Adrenal gland (tissue), 12 donors: Measurements from ENCODE around the gene RAP1GAP2. TPM values are rescaled to one million over a fixed set of nuclear protein-coding genes. Genes with fewer than 3 reads are reported as not detected.

Experiments
- DNase-seq, 7 donors: peaks; one replicate each; pipeline ENCODE4 v3.0.0-alpha.2; 2019 to 2020
- H3K27ac ChIP-seq, 5 donors: fragments of 200-600 bp; sonication (generic) in 4 of 5; 1 replicate in 3 of 5; 2 replicates in 2 of 5; pipeline versions ENCODE4 v1.5.1 to v1.8.0; 2016 to 2020; ENCODE audit warnings: mild to moderate bottlenecking in 1 of 5
- H3K27me3 ChIP-seq: fragments of 200-600 bp; 2 replicates; pipeline ENCODE4 v1.8.0; 2021
- H3K36me3 ChIP-seq, 2 donors: fragments of 200-600 bp; replicated peaks in 1 of 2; 1 replicate in 1 of 2; 2 replicates in 1 of 2; pipeline versions ENCODE4 v1.5.1 to v1.8.0; 2018 to 2022
- H3K4me1 ChIP-seq, 2 donors: fragments of 200-600 bp; replicated peaks in 1 of 2; 1 replicate in 1 of 2; 2 replicates in 1 of 2; pipeline versions ENCODE4 v1.5.1 to v1.8.0; 2018 to 2021
- H3K4me3 ChIP-seq, 4 donors: fragments of 200-600 bp; sonication (generic) in 3 of 4; one replicate each; pipeline ENCODE4 v1.5.1; 2016 to 2018
- H3K9me3 ChIP-seq, 3 donors: fragments of 200-600 bp; sonication (generic) in 1 of 3; replicated peaks in 1 of 3; 1 replicate in 2 of 3; 2 replicates in 1 of 3; pipeline versions ENCODE4 v1.5.1 to v1.8.0; 2016 to 2021
- POLR2A ChIP-seq, 2 donors: fragments of 450-650 bp; IDR thresholded peaks; one replicate each; pipeline ENCODE4 v1.6.1; 2017; ENCODE audit warnings: antibody characterized with exemption in 2 of 2, mild to moderate bottlenecking in 2 of 2, moderate library complexity in 1 of 2
- WGBS, 4 donors: extraction: QIAGEN DNeasy Blood & Tissue Kit in 2 of 4; methylation state at CpG; one replicate each; pipeline versions ENCODE4 v1.1.5 to v1.1.7; 2013 to 2017; 5-methylcytosine and 5-hydroxymethylcytosine counted together
- intact Hi-C, 2 donors: fragments of 100-400 bp; cut with DNase I; formaldehyde crosslinking; loops; one replicate each; pipeline versions ENCODE4 v1.14.1 to v1.15.0; 2022 to 2023
- polyA plus RNA-seq, 3 donors: library from polyadenylated mRNA; stranded (reverse); fragments of 200-250 nt in 2 of 3; fragments of 350-450 nt in 1 of 3; fragmentation: Illumina TruSeq in 1 of 3; extraction: RNeasy Lipid Tissue Mini Kit (QIAGEN cat#74804) in 1 of 3; gene quantifications; one replicate each; pipeline ENCODE4 v1.2.3, GENCODE V29; 2013 to 2014
- total RNA-seq, 9 donors: library from RNA; depleted of rRNA in 4 of 9; stranded (reverse); fragments of >200 nt in 4 of 9; fragments of 120-200 nt in 1 of 9; fragmentation: NEBNext Ultra II Directional in 1 of 9; extraction: Animal tissue kit (Norgen Biotek cat#: 25700) in 1 of 9; gene quantifications; one replicate each; pipeline versions ENCODE4 v1.1.0 to v1.2.4, GENCODE V29; 2013 to 2023
- TF ChIP-seq, protein P1 (sequence below), 6 experiments: fragments of 450-650 bp in 4 of 6; fragments of 200-600 bp in 2 of 6; sonication (generic) in 1 of 6; IDR thresholded peaks; 1 replicate in 5 of 6; 2 replicates in 1 of 6; pipeline versions ENCODE4 v1.5.1 to v1.8.0; 2016 to 2021; ENCODE audit warnings: antibody characterized with exemption in 6 of 6, mild to moderate bottlenecking in 2 of 6, moderate library complexity in 1 of 6
- donor health status: healthy with polysubstance abuse.
- donor health status: Bipolar disorder and iron deficiency.
- donor health status: DM: yes; HTN: yes; CAD: no.
- donor health status: DM: no; HTN: no; CAD: no.
- donor health status: DM: no; HTN: no; CAD: no.
- donor health status: DM: yes; HTN: yes; CAD: no.

RAP1GAP2 gene
- total and polyA plus RNA-seq, 12 donors: 4.2 to 20.4 (median 6.9) TPM

DNA sequence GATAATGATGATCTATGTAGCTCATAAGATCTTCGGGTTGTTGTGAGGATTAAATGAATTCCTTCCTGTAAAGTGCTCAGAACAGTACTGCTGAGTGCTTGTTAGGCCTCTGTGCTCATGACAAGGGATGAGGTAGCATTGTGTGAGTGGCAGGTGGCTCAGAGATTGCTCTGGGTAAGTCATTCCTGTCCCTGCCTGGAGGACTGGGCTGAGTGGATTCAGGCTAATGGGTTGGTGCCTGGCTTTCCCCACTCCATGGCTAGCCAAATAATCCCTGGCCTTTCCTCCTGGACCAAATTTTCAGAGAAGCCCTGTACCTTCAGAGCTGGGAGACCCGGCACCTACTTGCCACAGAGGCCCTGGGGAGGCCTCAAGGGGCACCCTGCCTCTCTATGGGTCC lies 45.5 kb upstream of the RAP1GAP2 start:
- intact Hi-C loops: no loop called here
- Histone ChIP-seq H3K4me3 (no peak overlapping the region), H3K4me1 (peaks cover 0 to 9% of the 10 kb centered on the region in 2 donors), H3K9me3 (no peaks in the 10 kb centered on the region), H3K36me3 (no peaks in the 10 kb centered on the region), H3K27me3 (peaks cover 20% of the 10 kb centered on the region), H3K27ac (no peak overlapping the region)
- no peak for DNase-seq
- WGBS, 4 donors: 54 to 86% (median 80%) methylated on average over 1 to 2 of the region's 2 CpGs
- no peak for TF ChIP-seq POLR2A (IDR thresholded peaks at IDR 0.05)
- TF ChIP-seq, protein P1, sequence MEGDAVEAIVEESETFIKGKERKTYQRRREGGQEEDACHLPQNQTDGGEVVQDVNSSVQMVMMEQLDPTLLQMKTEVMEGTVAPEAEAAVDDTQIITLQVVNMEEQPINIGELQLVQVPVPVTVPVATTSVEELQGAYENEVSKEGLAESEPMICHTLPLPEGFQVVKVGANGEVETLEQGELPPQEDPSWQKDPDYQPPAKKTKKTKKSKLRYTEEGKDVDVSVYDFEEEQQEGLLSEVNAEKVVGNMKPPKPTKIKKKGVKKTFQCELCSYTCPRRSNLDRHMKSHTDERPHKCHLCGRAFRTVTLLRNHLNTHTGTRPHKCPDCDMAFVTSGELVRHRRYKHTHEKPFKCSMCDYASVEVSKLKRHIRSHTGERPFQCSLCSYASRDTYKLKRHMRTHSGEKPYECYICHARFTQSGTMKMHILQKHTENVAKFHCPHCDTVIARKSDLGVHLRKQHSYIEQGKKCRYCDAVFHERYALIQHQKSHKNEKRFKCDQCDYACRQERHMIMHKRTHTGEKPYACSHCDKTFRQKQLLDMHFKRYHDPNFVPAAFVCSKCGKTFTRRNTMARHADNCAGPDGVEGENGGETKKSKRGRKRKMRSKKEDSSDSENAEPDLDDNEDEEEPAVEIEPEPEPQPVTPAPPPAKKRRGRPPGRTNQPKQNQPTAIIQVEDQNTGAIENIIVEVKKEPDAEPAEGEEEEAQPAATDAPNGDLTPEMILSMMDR (IDR thresholded peaks at IDR 0.05): no peak

DNA sequence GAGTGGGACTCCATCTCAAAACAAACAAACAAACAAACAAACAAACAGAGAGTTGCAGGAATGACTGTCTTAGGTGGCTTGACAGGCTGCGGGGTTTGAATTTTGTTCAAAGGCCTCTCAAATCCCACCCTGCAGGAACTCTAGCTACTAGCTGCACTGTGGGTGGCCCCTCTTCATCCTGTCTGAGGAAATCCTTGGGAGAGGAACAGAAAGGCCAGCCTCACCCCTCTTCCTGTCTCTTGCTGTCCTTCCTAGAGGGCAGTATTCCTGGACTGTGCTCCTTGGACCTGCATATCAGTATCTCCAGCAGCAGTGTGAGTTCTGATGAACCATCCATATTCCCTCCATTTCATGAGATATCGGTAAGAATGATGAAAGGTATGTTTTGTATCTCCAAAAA lies 44.7 kb upstream of the RAP1GAP2 start:
- Histone ChIP-seq H3K27ac (no peak overlapping the region), H3K4me1 (peaks cover 0 to 9% of the 10 kb centered on the region in 2 donors), H3K4me3 (no peak overlapping the region), H3K27me3 (peaks cover 28% of the 10 kb centered on the region), H3K9me3 (no peaks in the 10 kb centered on the region), H3K36me3 (no peaks in the 10 kb centered on the region)
- no peak for DNase-seq
- intact Hi-C loops: no loop called here
- whole genome bisulfite sequencing, 4 donors: 74 to 90% (median 88%) methylated on average over 2 of the region's 2 CpGs
- no peak for TF ChIP-seq POLR2A (IDR thresholded peaks at IDR 0.05)
- TF ChIP-seq, protein P1 (IDR thresholded peaks at IDR 0.05): no peak

DNA sequence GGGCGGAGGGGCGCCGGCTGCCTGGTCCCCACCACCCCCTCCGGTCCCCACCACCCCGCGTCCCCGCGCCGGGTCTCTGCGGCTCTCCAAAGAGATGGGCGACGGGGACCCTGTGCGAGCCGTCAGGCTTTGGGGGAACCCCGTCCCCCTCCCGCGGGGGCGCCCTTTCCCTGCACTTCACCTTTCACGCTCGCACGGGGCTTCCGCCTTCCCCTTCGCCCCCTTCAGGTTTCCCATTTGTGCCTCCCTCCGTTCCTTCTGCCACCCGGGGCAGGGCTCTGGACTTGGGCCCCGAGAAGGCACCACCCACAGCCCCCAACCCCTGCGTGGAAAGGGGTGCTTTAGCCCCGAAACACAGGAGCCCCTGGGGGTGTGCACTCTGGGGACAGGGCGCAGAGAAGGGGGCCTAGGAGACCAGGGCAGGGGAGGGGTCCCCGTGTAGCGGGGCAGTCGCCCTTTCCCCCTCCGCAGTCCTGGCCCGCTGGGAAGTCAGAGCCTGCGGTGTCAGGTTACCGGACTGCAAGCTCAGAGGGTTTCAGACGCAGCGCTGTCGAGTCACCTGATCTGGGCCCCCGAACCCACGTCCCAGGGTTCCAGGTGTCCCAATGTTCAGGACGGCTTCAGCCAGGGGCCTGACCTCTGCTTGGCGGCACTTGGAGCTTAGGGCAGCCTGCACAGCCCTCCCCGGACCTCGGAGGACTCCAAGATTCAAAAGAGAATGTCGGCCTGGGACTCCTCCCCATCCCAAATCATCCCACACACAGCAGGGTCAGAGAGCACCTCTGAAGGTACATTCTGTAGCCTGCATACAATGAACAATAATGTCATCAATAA lies 40.1 kb upstream of the RAP1GAP2 start:
- Histone ChIP-seq H3K4me1 (no peaks in the 10 kb centered on the region), H3K36me3 (no peaks in the 10 kb centered on the region), H3K27ac (no peak overlapping the region), H3K27me3 (peaks cover 19% of the 10 kb centered on the region), H3K4me3 (peak overlapping the region in 1 of 4 donors; percentile 39), H3K9me3 (no peaks in the 10 kb centered on the region)
- no peak for DNase-seq
- 1 to 10% (median 4%) methylated on average over 13 to 41 of the region's 46 CpGs for WGBS, 4 donors
- intact Hi-C loops: no loop called here
- TF ChIP-seq, protein P1 (IDR thresholded peaks at IDR 0.05): no peak
- TF ChIP-seq POLR2A (IDR thresholded peaks at IDR 0.05): no peak

DNA sequence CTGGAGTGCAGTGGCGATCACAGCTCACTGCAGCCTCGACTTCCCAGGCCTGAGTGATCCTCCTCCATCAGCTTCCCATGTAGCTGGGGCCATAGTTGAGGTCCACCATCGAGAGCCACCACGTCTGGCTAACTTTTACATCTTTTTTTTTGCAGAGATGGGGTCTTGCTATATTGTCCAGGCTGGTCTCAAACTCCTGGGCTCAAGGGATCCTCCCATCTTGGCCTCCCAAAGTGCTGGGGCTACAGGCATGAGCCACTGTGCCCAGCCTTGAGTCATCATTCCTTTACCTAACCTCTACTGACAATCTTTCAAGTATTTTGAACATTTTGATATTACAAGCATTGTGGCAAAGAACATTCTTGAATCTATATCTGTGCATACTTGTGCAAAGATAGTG lies 37.4 kb upstream of the RAP1GAP2 start:
- H3K4me1 ChIP-seq: no peaks in the 10 kb centered on the region
- TF ChIP-seq, protein P1 (IDR thresholded peaks at IDR 0.05): no peak
- TF ChIP-seq POLR2A (IDR thresholded peaks at IDR 0.05): no peak
- DNase-seq: no peak
- peaks cover 19% of the 10 kb centered on the region for H3K27me3 ChIP-seq
- intact Hi-C loops: no loop called here
- H3K4me3 ChIP-seq: no peak overlapping the region
- WGBS, 4 donors: 58 to 74% (median 73%) methylated on average over 4 of the region's 4 CpGs
- H3K36me3 ChIP-seq: no peaks in the 10 kb centered on the region
- no peaks in the 10 kb centered on the region for H3K9me3 ChIP-seq
- no peak overlapping the region for H3K27ac ChIP-seq
